ENCODE data around the gene TMLHE. TPM values are rescaled to one million over a fixed set of nuclear protein-coding genes. Genes with fewer than 3 reads are reported as not detected.

The TMLHE gene
- total and polyA plus RNA-seq, 2 donors from 2014 or later = 12.5 to 27.0 TPM

DNA sequence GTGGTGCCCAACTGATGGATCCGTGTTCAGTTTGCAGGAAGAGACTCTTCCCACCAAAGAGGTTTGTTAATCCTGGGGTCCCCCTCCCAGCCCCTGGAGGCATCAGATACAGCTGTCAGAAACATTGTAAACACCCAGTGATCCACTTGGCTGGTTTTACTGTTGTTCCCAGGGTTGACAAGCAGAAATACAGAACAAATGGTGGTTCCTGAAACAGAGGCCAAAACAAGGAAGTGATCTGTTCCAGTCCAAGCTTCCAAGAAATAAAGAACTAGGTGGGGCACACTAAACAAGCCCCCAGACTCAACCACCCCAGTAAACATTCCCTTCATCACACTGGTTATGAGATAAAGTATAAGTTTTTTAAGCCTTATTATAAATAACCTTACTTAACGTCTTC, 1.4 kb downstream of the TMLHE start:
- Histone ChIP-seq H3K4me1 (ENCODE audit: control insufficient read depth in 2 of 3, insufficient read depth in 2 of 3, low read depth in 1 of 3, low read length in 3 of 3) (peaks cover 0 to 3% (median 2%) of the 10 kb centered on the region in 3 donors), H3K36me3 (ENCODE audit: control insufficient read depth in 2 of 3, insufficient read depth in 3 of 3, low read length in 3 of 3) (no peaks in the 10 kb centered on the region), H3K9ac (ENCODE audit: low read length in 3 of 3) (peak overlapping the region in 2 of 3 donors; percentile 83 to 90), H3K27ac (ENCODE audit: low read depth in 2 of 2, low read length in 2 of 2) (no peak overlapping the region), H3K4me3 (ENCODE audit: low read length in 3 of 3) (peak overlapping the region in 2 of 3 donors; percentile 90 to 94), H3K27me3 (ENCODE audit: control insufficient read depth, insufficient read depth, low read length) (no peaks in the 10 kb centered on the region), H3K9me3 (ENCODE audit: control insufficient read depth in 2 of 3, insufficient read depth in 1 of 3, low read length in 3 of 3) (peaks cover 0 to 3% (median 0%) of the 10 kb centered on the region in 3 donors)
- intact Hi-C loops (cut with DNase I) = no loop called here
- FAIRE-seq (no peak), DNase-seq (peak in 3 of 5 donors; percentile 21 to 32 (median 27))
- TF ChIP-seq, protein P1, sequence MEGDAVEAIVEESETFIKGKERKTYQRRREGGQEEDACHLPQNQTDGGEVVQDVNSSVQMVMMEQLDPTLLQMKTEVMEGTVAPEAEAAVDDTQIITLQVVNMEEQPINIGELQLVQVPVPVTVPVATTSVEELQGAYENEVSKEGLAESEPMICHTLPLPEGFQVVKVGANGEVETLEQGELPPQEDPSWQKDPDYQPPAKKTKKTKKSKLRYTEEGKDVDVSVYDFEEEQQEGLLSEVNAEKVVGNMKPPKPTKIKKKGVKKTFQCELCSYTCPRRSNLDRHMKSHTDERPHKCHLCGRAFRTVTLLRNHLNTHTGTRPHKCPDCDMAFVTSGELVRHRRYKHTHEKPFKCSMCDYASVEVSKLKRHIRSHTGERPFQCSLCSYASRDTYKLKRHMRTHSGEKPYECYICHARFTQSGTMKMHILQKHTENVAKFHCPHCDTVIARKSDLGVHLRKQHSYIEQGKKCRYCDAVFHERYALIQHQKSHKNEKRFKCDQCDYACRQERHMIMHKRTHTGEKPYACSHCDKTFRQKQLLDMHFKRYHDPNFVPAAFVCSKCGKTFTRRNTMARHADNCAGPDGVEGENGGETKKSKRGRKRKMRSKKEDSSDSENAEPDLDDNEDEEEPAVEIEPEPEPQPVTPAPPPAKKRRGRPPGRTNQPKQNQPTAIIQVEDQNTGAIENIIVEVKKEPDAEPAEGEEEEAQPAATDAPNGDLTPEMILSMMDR (IDR thresholded peaks at IDR 0.05; ENCODE audit: borderline replicate concordance, extremely low read depth, insufficient read depth) = no peak

DNA sequence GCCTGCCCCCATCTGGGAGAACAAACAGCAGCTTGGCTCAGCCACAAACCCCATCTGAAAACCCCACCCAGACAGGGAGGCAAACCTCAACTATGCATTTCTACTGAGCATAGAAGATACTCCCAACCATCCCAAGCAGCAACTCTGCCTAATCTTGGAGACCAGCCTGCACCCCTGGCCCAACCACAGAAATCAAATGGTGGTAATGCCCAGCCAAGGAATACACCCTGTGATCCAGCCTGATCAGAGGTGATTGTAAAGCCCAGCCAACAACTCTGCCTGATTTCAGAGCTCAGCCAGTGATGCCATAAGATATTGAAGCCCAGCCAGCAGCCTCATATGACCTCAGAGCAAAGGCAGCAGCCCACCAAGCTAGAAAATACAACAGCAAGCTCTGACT, 19.8 kb downstream of the TMLHE start:
- no peak for DNase-seq
- peaks cover 0 to 3% (median 0%) of the 10 kb centered on the region in 3 donors for H3K9me3 ChIP-seq (ENCODE audit: control insufficient read depth in 2 of 3, insufficient read depth in 1 of 3, low read length in 3 of 3)

DNA sequence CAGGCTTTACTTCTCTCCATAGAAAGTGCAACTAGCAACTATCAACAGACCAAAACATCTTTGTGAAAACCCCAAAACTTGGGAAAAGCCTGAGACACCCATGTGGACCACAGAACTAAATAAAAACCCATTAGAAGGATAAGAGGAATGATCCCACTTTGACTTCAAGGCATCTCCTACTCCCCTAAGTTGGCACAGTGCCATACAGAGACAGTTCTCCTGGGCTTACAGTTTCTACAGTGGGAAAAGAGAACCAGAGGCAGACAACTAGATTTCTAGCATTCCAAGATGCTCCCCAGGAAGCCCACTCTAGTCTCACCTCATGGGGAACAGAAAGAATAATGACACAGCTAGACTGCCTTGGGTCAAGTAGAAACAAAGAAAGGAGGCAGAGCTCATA, 20.4 kb downstream of the TMLHE start:
- H3K27ac ChIP-seq (ENCODE audit: low read depth in 2 of 2, low read length in 2 of 2) = no peak overlapping the region
- TF ChIP-seq, protein P1 (IDR thresholded peaks at IDR 0.05; ENCODE audit: borderline replicate concordance, extremely low read depth, insufficient read depth) = no peak
- no peaks in the 10 kb centered on the region for H3K4me1 ChIP-seq (ENCODE audit: control insufficient read depth in 2 of 3, insufficient read depth in 2 of 3, low read depth in 1 of 3, low read length in 3 of 3)
- DNase-seq = no peak
- no peak overlapping the region for H3K9ac ChIP-seq (ENCODE audit: low read length in 3 of 3)
- no peaks in the 10 kb centered on the region for H3K27me3 ChIP-seq (ENCODE audit: control insufficient read depth, insufficient read depth, low read length)
- H3K36me3 ChIP-seq (ENCODE audit: control insufficient read depth in 2 of 3, insufficient read depth in 3 of 3, low read length in 3 of 3) = no peaks in the 10 kb centered on the region
- intact Hi-C loops (cut with DNase I) = no loop called here
- no peak for FAIRE-seq
- H3K4me3 ChIP-seq (ENCODE audit: low read length in 3 of 3) = no peak overlapping the region
- peaks cover 0 to 3% (median 0%) of the 10 kb centered on the region in 3 donors for H3K9me3 ChIP-seq (ENCODE audit: control insufficient read depth in 2 of 3, insufficient read depth in 1 of 3, low read length in 3 of 3)

More for the DNA sequence above, 19.8 kb downstream of the TMLHE start:
- H3K9ac ChIP-seq (ENCODE audit: low read length in 3 of 3) = no peak overlapping the region
- TF ChIP-seq, protein P1 (IDR thresholded peaks at IDR 0.05; ENCODE audit: borderline replicate concordance, extremely low read depth, insufficient read depth) = no peak
- intact Hi-C loops (cut with DNase I) = no loop called here
- no peak overlapping the region for H3K4me3 ChIP-seq (ENCODE audit: low read length in 3 of 3)
- no peak for FAIRE-seq
- no peaks in the 10 kb centered on the region for H3K36me3 ChIP-seq (ENCODE audit: control insufficient read depth in 2 of 3, insufficient read depth in 3 of 3, low read length in 3 of 3)
- no peaks in the 10 kb centered on the region for H3K4me1 ChIP-seq (ENCODE audit: control insufficient read depth in 2 of 3, insufficient read depth in 2 of 3, low read depth in 1 of 3, low read length in 3 of 3)
- H3K27ac ChIP-seq (ENCODE audit: low read depth in 2 of 2, low read length in 2 of 2) = no peak overlapping the region
- no peaks in the 10 kb centered on the region for H3K27me3 ChIP-seq (ENCODE audit: control insufficient read depth, insufficient read depth, low read length)

DNA sequence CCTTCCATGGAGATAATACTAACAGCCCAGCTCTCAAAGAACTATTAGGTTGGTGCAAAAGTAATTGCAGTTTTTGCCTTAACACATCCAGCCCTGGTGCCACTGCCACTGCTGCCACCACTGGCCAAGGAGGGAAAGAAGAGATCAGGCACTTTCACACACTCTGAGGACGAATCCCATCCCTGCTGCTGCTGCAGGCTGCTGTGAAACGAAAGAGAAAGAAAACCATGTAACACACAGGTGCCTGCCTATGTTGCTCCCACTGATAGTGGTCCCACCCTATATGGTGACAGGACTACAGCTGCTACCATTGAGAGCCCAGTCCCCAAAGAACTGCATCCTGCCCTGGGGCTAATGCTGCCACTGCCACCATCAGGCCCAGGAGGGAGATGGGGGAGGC, 35.1 kb downstream of the TMLHE start:
- DNase-seq = no peak
- no peak for FAIRE-seq
- Histone ChIP-seq H3K27ac (ENCODE audit: low read depth in 2 of 2, low read length in 2 of 2) (no peak overlapping the region), H3K9me3 (ENCODE audit: control insufficient read depth in 2 of 3, insufficient read depth in 1 of 3, low read length in 3 of 3) (no peaks in the 10 kb centered on the region), H3K27me3 (ENCODE audit: control insufficient read depth, insufficient read depth, low read length) (no peaks in the 10 kb centered on the region), H3K4me3 (ENCODE audit: low read length in 3 of 3) (no peak overlapping the region), H3K9ac (ENCODE audit: low read length in 3 of 3) (no peak overlapping the region), H3K4me1 (ENCODE audit: control insufficient read depth in 2 of 3, insufficient read depth in 2 of 3, low read depth in 1 of 3, low read length in 3 of 3) (no peaks in the 10 kb centered on the region), H3K36me3 (ENCODE audit: control insufficient read depth in 2 of 3, insufficient read depth in 3 of 3, low read length in 3 of 3) (no peaks in the 10 kb centered on the region)
- TF ChIP-seq, protein P1 (IDR thresholded peaks at IDR 0.05; ENCODE audit: borderline replicate concordance, extremely low read depth, insufficient read depth) = no peak
- intact Hi-C loops (cut with DNase I) = no loop called here
